GM21447 (cell line): ENCODE measurements around the gene AP5Z1.

Source experiments
- ATAC-seq: cut with Tn5 transposase; IDR thresholded peaks from one replicate; pipeline ENCODE4 v1.9.1; 2021; ENCODE audit not compliant: unreplicated experiment

AP5Z1 gene

GRCh38 chr7:4837803-4838625, 62.6 kb downstream of the AP5Z1 start:
- ATAC-seq, result no peak

- no peak for ATAC-seq
Measured at GRCh38 chr7:4838626-4839334, 63.4 kb downstream of the AP5Z1 start.

GRCh38 chr7:4840079-4840501, 64.7 kb downstream of the AP5Z1 start:
- ATAC-seq, result no peak
